GM19240 (cell line): ENCODE results near the gene EXD3.
"Not testable (repeated sequence)": the region's sequence is repeated elsewhere in the genome, so short reads cannot be mapped to it uniquely, and the experiment has no call there.

Experiments used
- DNase-seq: peaks from one replicate; pipeline ENCODE4 v3.0.0; 2011; ENCODE audit warnings: low spot score; ENCODE audit not compliant: insufficient read length

Gene EXD3, protein sequence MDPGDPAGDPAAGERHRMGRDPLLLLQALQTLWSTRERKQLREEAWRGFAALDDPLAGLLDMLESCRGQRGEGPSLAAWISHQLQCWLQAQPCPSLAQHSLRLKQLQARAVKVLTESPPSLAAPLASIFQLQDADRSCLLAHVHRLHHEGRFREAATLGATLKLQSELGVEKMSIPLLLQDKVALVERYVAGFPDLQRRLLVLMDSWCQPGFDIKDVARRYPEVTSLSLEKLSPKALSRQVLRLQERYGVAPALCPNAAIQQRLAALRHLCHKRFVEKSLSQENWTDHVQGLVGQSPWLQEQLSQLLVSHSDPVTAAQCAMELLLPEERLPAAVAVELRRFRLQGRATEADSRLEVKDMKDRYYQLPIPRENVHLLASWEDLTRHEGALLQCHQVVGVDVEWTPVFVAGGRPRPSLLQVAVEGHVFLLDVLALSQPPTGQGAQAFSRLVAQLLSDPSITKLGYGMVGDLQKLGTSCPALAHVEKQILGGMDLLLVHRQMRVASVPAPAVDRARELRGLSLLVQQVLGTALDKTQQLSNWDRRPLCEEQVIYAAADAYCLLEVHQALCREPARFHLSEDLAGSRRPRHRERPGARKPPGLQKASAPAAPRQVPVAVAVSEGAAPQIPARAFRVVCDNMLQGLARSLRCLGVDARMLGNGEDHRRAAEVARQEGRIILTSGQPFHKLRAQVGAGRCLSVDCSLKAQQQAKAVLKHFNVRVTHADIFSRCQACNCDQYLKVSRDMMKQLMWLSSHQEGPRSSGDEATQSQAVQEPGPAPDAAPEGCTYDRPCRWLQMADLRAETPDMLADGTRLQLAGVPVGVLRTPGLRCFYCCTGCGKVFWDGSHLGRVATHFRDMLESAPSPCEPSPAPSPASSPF

DNA sequence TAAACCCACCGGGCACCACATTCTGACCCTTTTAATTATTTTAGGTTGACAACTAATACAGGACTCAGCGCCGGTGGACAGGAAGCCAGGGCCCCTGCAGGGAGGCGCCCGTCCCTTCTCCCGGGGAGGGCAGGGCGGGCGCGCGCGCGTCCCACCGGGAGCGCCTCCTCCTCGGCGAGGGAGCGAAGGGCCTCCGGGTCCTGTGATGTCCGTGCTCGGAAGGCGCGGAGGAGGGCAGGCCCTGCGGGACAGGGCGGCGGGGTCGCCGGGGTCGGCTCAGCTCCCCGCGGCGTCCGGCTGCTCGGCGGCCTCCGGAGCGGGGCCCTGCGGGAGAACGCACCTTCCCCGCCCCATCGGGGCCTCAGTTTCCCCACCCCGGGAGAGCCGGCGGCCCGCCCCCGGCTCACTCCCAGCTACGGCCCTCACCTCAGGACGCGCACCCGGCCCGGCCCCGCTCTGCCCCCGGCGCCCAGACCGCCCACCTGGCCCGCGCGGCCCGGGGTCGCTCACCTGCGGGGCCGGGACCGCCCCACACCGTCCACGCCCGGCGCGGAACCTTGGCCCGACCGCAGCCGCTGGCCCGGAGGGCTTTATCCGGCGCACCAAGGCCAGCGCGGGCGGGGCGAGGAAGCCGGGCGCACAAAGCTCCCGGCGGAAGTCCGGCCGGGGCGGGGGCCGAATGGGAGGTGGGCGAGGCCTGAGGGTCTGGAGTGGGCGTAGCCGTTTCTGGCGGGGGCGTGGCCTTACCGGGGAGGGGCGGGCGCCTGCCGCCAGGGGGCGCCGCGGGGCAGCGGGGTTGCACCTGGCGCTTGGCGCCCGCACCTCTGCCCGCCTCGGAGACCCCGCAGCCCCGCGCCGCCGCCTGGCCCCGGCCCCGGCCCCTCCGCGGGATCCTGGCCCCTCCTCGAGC, at the start of gene EXD3, which contains the start of gene NOXA1:
Gene EXD3, minus strand, starts transcription at position 559 of the 910 bp plus-strand sequence. CDS start 27,805 bp downstream, outside the sequence.
Gene NOXA1, plus strand, starts transcription at position 790 of the 910 bp plus-strand sequence. CDS start 137 bp downstream, outside the sequence.
- DNase-seq = peak; percentile 94

DNA sequence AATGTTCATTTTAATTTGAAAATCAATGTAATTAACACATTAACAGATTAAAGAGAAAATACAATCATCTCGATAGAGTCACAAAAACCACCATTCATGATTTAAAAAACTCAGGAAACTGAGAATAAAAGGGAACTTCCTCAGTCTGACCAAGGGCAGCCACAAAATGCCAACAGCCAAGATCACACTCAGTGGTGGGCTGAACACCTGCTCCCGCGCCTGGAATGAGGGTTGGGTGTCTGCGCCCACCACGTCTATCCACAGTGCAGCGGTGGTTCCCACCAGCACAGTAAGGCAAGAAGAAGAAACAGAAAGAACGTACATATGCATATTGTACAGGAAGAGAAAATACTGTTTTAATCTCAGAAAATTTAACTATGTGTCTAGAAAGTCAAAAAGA, 47.8 kb upstream of the EXD3 start:
- no peak for DNase-seq

DNA sequence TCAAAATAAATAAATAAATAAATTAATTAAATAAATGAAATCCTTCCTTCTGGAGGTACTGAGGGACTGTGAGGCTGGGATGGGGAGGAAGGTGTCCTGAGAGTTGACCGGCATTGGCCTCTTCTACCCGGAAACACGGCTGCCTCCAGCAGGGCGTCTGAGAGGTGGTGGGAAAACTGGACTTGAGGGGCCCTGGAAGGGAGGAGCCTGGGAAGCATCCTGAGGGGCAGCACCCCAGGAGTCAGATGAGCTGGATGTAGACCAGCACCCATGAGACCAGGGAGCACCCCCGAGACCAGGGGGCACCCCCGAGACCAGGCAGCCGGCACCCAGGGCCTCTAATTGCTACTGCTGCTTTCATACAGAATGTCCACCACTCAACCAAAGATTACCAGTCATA, 44.9 kb upstream of the EXD3 start:
- no peak for DNase-seq

DNA sequence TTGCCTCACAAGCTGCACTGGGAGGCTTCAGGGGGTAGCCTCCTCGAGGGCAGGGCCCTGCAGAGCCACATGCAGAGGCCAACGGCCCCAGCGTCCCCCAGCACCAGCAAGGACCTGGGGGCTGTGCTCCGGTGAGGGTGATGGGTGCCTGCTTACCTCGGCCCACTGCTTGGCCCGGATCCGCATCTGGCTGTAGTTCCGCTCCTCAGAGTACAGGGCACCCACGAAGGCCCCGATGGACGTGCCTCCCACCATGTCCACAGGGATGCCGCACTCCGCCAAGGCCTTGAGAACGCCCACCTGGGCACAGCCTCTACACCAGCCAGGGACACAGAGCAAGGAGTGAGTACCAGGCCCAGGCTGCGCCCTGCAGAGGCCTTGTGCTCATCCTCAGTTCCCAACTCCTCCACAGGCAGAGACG, 44.2 kb upstream of the EXD3 start:
- DNase-seq = no peak

DNA sequence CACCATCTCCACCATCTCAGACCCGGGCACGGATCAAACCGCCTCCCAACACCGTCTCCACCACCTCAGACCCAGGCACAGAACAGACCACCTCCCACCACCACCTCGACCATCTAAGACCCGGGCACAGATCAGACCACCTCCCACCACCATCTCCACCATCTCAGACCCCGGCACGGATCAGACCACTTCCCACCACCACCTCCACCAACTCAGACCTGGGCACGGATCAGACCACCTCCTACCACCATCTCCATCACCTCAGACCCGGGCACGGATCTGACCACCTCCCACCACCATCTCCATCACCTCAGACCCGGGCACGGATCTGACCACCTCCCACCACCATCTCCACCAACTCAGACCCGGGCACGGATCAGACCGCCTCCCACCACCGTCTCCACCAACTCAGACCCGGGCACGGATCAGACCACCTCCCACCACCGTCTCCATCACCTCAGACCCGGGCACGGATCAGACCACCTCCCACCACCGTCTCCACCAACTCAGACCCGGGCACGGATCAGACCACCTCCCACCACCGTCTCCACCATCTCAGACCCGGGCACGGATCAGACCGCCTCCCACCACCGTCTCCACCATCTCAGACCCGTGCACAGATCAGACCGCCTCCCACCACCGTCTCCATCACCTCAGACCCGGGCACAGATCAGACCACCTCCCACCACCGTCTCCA, 43.6 kb upstream of the EXD3 start:
- DNase-seq = not testable (repeated sequence)

DNA sequence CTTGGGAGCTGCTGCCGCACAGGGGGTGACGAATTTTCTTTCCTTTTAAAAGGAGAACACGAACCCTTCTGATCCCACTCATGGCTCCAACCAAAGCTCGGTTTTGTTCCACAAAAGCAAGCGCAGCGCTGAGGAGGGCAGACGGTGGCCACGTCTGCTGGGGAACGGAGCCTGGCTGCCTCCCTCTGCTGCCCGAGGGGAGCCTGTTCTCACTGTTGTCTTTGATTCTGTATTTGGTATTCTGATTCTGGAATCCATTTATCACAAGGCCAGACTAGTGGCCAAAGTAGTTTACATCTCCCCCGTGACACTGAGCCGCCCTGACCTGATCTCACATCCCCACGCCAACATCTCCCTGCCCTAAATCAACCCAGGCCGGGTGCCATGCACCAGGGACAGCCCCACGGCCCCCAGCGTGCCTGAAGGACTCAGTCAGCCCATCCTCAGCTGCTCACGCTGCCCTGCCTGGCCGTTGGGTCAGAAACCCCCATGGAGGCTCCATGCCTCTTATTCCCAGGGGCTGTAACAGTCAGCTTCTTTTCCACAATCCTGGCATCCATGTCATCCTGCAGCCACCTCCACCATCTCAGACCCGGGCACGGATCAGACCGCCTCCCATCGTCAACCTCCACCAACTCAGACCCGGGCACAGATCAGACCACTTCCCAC, 42.9 kb upstream of the EXD3 start:
- DNase-seq = no peak

DNA sequence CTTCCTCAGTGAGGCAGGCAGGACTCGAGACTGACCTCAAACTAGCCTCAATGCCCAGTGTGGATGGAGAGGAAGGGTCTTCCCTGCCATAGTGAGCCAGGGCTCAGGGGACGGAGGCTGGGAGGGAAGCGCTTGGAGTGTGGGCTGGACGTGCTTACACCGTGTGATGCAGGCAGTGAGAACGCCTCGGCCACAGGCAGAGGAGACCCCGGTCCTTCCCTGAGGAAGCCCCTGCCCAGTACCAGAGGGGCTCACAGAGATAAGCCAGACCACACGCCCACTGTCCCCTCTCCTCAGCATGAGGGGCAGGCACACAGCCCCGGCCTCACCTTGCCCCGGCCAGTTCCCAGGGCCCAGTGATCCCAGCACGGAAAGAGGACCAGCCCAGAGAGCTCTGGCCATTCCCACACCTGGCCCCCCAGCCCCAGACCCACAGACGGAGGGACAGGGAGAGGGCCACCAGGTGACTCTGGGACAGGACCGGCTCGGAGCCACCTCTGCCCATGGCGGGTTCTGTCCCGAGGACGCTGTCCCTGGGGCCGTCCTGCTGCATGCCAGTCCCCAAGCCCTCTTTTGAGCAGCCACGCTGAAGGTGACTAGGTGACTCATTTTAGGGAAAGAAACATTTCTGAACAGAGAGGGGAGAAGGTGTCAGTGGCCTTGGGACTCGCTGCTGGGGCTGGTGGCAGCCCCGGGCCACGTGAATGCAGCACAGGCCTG, 42.2 kb upstream of the EXD3 start:
- no peak for DNase-seq

DNA sequence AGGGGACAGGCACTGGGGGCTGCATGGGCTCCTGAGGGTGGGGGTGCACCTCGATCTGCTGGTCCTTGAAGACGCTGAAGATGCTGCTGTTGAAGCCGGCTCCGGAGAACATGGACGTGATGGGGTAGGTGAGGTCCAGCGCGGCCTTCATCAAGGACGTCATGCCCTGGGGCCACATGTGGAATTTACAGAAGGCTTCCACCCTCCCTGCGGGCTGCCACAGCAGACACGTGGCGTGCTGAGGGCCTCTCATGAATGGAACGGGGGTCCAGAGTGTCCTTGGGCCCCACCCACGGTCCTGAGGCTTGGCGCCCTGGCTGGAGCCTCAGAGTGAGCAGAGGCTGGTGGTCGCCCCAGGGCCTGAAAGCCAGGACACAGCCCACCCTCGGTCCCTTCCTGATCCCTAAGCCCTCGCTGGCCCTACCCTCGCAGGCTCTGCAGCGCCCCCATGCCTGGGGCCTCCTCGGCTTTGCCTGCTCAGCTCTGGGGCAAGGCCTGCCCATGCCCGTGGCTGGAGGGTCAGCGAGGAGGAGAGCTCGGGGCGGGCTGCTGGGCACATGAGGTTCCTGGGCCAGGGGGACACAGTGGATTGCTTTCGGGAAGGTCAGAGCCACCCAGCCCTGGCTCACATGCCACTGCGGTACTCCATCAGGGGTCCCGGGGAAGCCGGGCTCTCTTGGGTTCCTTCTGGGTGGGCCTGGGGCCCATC, 41.5 kb upstream of the EXD3 start:
- no peak for DNase-seq

DNA sequence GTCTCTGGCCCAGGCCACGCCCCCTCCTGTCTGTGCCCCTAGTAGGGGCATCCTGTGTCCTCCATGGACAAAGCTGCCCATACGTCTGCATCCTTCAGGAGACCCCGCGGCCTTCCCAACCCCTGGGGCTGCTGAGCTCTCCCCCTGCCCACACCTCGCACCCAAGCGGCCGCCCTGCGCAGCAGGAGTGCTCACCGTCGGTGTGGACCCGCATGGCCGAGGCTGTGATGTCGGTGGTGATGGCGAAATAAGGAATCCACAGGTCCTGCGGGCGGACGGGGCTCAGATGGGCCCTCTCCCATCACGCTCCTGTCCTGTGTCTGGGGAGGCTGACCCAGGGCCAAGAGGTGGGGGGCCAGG, 40.9 kb upstream of the EXD3 start:
- DNase-seq = no peak

DNA sequence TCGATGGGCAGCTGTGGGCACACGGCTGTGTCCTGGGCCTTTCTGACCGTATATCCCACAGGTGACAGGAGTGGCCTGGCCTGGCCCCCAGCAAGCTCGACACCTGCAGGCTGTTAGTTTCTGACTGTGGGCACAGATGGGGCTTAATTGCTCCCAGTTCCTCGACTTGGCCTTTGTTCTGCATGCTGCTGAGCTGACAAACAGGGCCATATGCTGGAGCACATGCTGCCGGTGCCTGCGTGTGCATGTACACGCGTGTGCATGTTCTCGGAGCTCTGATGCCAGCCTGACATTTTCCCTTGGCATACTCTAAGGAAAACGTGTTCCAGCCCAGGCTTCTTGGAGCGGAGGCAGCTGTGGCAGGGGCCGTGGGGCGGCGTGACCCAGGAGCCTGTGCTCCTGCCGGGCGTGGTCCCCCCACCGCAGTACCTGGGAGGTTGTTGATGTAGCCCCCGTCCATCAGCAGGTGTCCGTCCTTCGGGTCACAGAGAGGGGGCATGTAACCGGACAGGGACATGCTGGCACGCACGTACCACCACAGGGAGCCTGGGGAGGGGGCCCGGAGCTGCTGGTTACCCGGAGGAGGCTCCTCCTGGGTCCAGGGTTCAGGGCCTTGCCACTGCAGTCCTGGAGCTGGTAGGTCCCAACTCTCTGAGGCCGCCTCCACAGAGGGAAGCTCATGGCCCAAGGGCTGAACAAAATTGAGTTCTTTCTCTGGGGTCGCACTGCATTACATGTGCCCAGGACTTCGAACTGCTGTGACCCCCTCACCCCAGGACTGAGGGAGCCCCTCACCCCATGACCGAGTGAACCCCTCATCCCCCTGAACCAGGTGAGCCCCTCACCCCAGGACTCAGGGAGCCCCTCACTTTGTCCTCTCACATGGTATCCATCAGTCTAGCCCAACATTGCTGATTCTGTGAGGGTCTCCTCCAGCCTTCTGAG, 40.3 kb upstream of the EXD3 start:
- no peak for DNase-seq

DNA sequence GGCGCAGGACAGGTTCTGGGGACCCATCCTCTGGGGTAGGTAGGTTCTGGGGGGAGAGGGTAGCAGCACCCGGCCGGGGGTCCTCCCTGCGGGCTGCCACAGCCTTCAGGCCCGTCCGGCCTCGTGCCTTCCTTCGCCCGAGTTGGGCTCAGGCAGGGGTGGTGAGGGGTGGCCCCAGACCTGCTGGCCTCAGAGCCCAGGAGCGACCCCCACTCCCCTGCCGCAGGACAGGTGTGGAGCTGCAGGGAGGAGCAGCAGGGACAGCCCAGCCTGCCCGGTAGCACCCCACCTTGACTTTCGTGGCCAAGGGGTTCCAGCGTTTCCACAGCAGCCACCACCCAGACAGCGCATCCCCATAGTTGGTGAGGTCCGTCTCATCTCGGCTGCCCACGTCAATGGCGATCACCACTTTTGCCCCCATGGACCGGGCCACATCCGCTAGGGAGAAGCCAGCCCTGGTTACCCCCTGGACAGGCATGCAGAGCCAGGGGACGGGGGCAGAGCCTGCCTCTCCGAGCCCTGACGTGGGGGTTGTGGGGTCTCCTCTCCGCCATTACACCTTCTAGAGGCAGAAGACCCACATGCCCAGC, 39.5 kb upstream of the EXD3 start:
- DNase-seq = no peak

DNA sequence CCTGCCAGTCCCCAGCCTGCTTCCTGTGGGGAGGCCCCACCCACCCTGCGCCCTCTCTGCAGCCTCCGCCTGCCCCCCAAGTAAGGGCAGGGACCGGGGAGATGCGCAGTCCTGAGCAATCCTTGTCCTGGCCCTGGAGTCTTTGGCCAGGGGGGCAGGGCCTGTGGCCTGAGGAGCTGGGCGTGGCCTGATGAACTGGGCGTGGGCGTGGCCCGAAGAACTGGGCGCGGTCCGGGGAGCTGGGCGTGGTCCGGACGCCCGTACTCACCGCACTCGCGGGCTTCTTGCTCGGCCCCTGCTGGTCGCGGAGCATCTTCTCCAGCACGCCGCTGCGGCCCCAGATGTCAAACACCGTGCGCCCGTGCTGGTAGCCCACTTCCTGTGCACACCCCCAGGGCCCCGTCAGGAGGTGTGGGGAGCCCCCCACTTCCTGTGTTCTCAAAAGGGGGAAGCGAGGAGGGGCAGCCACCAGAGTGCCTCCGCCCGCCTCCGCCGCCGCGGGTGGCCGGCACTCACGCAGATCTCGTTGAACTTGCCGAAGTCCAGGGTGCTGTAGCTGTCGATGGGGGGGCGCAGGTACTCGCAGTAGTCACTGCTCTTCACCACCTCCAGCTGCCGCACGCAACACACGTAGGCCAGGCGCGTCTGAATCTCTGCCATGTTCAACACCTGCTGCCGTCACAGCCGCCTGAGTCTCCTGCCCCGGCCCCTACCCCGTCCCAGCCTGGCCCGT, 38.9 kb upstream of the EXD3 start:
- peak; percentile 53 for DNase-seq

DNA sequence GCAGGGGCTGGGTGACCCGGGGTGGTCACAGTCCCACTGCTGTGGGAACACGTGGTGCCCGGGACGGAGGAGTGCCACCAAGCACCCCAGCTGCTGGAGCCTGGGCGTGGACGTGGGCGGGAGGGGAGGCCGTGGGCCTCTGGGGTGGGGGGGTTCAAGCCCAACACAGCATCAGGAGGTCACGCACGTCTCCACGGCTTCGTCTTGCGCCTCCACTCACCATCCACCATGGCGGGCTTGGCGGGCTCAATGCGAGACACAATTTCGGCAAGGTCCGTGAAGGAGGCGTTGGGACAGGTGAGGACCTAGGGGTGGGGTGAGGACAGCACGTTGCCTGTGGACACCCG, 38.3 kb upstream of the EXD3 start:
- DNase-seq = no peak

DNA sequence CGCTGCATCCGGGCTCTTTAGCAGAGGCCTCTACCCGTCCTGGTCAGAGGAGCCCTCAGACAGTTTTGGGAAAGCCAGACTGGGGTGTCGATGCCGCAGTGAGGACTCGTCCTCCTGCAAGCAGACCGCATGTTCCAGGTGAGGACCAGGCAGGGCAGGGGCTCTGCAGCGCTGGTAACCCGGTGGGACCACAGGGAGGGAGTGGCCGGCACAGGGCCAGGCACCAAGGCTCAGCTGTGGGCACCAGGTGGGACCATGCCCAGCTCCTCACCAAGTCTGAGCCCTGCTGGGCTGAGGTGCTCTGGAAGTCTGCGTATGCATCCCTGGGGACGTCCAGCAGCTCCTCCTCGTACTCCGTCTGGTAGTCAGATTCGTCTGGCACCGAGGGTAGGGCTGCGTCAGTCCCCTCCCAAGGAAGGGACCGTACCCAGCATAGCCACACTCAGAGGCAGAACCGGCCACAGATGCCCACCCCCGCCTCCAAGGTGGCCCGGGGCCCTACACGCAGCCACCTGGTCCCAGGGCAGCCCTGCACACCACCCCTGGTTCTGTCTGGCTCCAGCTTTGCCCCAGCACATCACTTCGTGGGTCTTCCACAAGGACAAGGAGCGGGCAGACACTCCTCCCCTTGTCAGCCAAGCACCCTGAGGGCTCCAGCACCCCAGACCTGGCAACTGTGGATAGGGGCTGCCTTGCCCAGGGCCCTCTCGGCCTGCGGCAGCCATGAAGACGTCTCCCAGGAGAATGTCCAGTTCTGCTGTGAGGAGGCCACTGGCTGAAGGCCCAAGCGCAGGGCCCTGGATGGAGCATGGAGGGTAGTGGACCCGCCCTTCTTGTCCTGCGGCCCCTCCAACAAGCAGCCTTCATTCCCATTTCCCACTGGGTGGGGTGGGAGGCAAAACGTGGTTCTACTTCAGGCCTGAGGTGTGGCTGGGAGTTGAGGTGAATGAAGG, 37.7 kb upstream of the EXD3 start:
- no peak for DNase-seq

DNA sequence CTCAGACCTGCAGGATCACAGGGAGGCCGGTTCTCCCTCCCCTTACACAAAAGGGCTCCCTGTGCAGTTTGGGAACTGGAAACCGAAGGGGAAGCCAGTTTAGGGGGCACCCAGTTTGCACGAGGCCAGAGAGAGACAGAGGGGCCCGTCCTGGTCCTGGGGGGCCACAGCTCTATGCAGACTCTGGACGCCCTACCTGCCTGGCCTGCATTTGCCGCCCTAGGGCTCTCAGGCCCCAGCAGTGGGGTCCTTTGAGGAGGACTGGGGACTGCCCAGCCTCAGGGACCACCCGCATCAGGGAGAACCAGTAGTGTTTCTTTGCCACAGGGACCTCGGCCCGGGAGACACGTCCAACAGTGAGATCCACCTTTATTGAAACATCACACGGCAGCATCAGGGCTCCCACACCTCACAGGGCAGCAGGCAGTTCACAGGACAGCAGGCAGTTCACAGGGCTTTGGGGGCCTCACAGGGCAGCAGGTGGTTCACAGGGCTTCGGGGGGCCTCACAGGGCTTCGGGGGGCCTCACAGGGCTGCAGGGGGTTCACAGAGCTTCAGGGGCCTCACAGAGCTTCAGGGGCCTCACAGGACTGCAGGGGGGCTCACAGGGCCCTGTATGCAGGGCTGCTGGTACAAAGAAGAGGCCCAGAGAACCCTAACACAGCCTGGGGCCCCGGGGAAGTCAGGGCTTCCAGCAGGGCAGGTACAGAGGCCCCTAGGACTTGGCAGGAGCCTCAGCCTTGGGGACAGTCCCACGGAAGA, 36.8 kb upstream of the EXD3 start:
- no peak for DNase-seq
